Measurements from ENCODE around the gene TMEM205.

- no peak for TF ChIP-seq CTCF (IDR thresholded peaks at IDR 0.05)
- TF ChIP-seq POLR2A (IDR thresholded peaks at IDR 0.05): no peak
These were observed 10.5 kb downstream of the TMEM205 start for GRCh38 chr19:11335449-11336146.

Data from prostate gland (tissue), 2 donors.